ENCODE measurements around the gene TMEM63A.

The TMEM63A gene

GRCh38 chr1:225876900-225877510, 5.2 kb downstream of the TMEM63A start:
- ChIA-PET POLR2A (ENCODE audit: low non-redundant PET) (interaction anchor here (0.6 to 0.7 kb wide), 2 partner anchors 15 to 422 kb away, joined by 3 read pairs; no protein-coding TSS in a partner anchor), CTCF (interaction anchor here (0.7 to 2.3 kb wide), 7 partner anchors 10 to 402 kb away, joined by 3 to 10 read pairs (median 5); no protein-coding TSS in a partner anchor)
- peak overlapping the region; percentile 18; the same call in 1 of the 2 replicates for H3K27ac ChIP-seq
- TF ChIP-seq CTCF (conservative IDR thresholded peaks at IDR 0.05; ENCODE audit: low read depth) = no peak
- no peak for DNase-seq (ENCODE audit: low spot score)

GRCh38 chr1:225875044-225875815, 7.0 kb downstream of the TMEM63A start:
- CTCF ChIA-PET = interaction anchor here (0.6 to 2.3 kb wide), 3 partner anchors 15 to 400 kb away, joined by 3 to 10 read pairs (median 4); no protein-coding TSS in a partner anchor
- no peak for TF ChIP-seq CTCF (conservative IDR thresholded peaks at IDR 0.05; ENCODE audit: low read depth)
- peak overlapping the region; percentile 26 for H3K27ac ChIP-seq
- peak; percentile 84 for DNase-seq (ENCODE audit: low spot score)
- POLR2A ChIA-PET (ENCODE audit: low non-redundant PET) = no interaction called here

GRCh38 chr1:225874431-225874830, 7.7 kb downstream of the TMEM63A start:
- no peak overlapping the region for H3K27ac ChIP-seq
- POLR2A ChIA-PET (ENCODE audit: low non-redundant PET) = no interaction called here

GRCh38 chr1:225873281-225873850, 8.8 kb downstream of the TMEM63A start:
- CTCF ChIA-PET = interaction anchor here (0.6 to 3.0 kb wide), 2 partner anchors 398 to 399 kb away, joined by 3 to 7 read pairs; no protein-coding TSS in a partner anchor
- DNase-seq (ENCODE audit: low spot score) = no peak
- POLR2A ChIA-PET (ENCODE audit: low non-redundant PET) = no interaction called here
- no peak for TF ChIP-seq CTCF (conservative IDR thresholded peaks at IDR 0.05; ENCODE audit: low read depth)
- H3K27ac ChIP-seq = no peak overlapping the region

More at GRCh38 chr1:225874431-225874830, 7.7 kb downstream of the TMEM63A start:
- TF ChIP-seq CTCF (conservative IDR thresholded peaks at IDR 0.05; ENCODE audit: low read depth) = no peak
- CTCF ChIA-PET = interaction anchor here (0.9 kb wide), 1 partner anchor 14 kb away, joined by 4 read pairs; no protein-coding TSS in a partner anchor
- no peak for DNase-seq (ENCODE audit: low spot score)

- DNase-seq (ENCODE audit: low spot score) = no peak
- H3K27ac ChIP-seq = no peak overlapping the region
- CTCF ChIA-PET = interaction anchor here (3.0 kb wide), 1 partner anchor 397 kb away, joined by 7 read pairs; no protein-coding TSS in a partner anchor
- POLR2A ChIA-PET (ENCODE audit: low non-redundant PET) = interaction anchor here (0.6 kb wide), 1 partner anchor 449 kb away, joined by 5 read pairs; no protein-coding TSS in a partner anchor
- TF ChIP-seq CTCF (conservative IDR thresholded peaks at IDR 0.05; ENCODE audit: low read depth) = no peak
These were observed 10.1 kb downstream of the TMEM63A start for GRCh38 chr1:225872075-225872430.
